NCI-H82 (cell line): ENCODE measurements around the gene DCPS.
"Not testable (repeated sequence)": the region's sequence is repeated elsewhere in the genome, so short reads cannot be mapped to it uniquely, and the experiment has no call there.

Experiments used
- DNase-seq: peaks from one replicate; lab custom pipeline; 2025; lab: John Stamatoyannopoulos, UW

Gene DCPS

GRCh38 chr11:126345283-126345682, 41.4 kb downstream of the DCPS start:
- no peak for DNase-seq

GRCh38 chr11:126345759-126346585, 42.1 kb downstream of the DCPS start:
- no peak for DNase-seq

GRCh38 chr11:126346586-126346940, 42.7 kb downstream of the DCPS start:
- no peak for DNase-seq

GRCh38 chr11:126346946-126347345, 43.1 kb downstream of the DCPS start:
- not testable (repeated sequence) for DNase-seq

- DNase-seq, result no peak
These were observed 44.1 kb downstream of the DCPS start for GRCh38 chr11:126347751-126348668.

- DNase-seq, result peak; percentile 37
These were observed 45.1 kb downstream of the DCPS start for GRCh38 chr11:126348806-126349582.

GRCh38 chr11:126350836-126351235, 47.0 kb downstream of the DCPS start:
- DNase-seq, result no peak

GRCh38 chr11:126352163-126352562, 48.3 kb downstream of the DCPS start:
- no peak for DNase-seq

GRCh38 chr11:126352934-126353801, 49.3 kb downstream of the DCPS start:
- peak; percentile 72 for DNase-seq

- peak; percentile 27 for DNase-seq
These were observed 50.9 kb downstream of the DCPS start for GRCh38 chr11:126354631-126355323.

GRCh38 chr11:126355324-126355925, 51.6 kb downstream of the DCPS start, which contains the start of gene ST3GAL4:
Gene ST3GAL4, plus strand, starts transcription at chr11:126355686. Its CDS starts 50,470 bp downstream, at chr11:126406156.
- peak; percentile 88 for DNase-seq

- peak; percentile 41 for DNase-seq
These were observed 52.4 kb downstream of the DCPS start for GRCh38 chr11:126355926-126356897.

- DNase-seq, result no peak
These were observed 53.4 kb downstream of the DCPS start for GRCh38 chr11:126357055-126357962.

- DNase-seq, result no peak
These were observed 54.3 kb downstream of the DCPS start for GRCh38 chr11:126357969-126358762.

GRCh38 chr11:126358763-126359160, 54.9 kb downstream of the DCPS start:
- no peak for DNase-seq

- peak; percentile 76 for DNase-seq
These were observed 55.7 kb downstream of the DCPS start for GRCh38 chr11:126359431-126360048.
